ENCODE measurements around the gene IGFN1.
"Not testable (repeated sequence)": the region's sequence is repeated elsewhere in the genome, so short reads cannot be mapped to it uniquely, and the experiment has no call there.

Gene IGFN1

GRCh38 chr1:201219481-201220387 lies 29.1 kb downstream of the IGFN1 start:
- DNase-seq = no peak

- DNase-seq = no peak
Measured at GRCh38 chr1:201220388-201220715, 29.7 kb downstream of the IGFN1 start.

DNA sequence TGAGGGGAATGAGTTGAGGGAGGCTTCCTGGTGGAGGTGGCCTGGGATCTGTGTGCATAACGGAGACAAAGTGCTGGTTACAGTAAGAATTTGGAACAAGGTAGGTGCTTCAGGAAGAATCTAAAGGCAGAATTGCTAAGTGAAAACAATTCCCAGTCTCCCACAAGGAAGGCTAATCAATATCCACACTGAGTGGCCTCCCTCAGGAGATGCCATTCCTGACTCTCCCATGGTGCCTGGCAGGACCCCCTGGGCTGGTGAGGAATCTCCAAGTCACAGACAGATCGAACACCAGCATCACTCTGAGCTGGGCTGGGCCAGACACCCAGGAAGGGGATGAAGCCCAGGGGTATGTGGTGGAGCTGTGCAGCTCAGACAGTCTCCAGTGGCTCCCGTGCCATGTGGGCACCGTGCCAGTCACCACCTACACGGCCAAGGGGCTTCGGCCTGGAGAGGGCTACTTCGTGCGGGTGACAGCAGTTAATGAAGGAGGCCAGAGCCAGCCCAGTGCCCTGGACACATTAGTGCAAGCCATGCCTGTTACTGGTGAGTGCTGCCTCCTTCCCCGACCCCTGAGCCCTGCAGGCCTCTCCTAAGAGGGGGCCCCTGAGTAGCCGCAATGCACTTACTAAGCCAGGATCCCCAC lies 30.7 kb downstream of the IGFN1 start:
- no peak for DNase-seq

DNA sequence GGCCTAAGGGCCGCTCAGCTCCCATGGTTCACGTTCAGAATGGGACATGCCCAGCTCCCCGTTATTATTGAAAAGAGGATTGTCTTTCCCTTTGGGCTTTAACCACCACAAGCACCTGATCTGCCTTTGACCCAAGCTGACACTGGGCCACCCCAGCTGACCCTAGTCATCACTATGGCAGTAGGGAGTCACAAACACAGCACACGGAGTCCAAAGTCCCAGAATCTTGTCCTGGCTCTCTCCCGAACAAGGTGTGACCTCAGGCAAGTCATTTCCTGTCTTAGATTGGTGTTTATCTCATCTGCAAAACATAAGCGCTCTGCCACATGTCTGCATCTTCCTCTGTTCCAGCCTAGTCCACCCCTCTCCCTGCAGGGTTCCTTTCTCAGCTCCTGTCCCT lies 31.5 kb downstream of the IGFN1 start:
- no peak for DNase-seq

DNA sequence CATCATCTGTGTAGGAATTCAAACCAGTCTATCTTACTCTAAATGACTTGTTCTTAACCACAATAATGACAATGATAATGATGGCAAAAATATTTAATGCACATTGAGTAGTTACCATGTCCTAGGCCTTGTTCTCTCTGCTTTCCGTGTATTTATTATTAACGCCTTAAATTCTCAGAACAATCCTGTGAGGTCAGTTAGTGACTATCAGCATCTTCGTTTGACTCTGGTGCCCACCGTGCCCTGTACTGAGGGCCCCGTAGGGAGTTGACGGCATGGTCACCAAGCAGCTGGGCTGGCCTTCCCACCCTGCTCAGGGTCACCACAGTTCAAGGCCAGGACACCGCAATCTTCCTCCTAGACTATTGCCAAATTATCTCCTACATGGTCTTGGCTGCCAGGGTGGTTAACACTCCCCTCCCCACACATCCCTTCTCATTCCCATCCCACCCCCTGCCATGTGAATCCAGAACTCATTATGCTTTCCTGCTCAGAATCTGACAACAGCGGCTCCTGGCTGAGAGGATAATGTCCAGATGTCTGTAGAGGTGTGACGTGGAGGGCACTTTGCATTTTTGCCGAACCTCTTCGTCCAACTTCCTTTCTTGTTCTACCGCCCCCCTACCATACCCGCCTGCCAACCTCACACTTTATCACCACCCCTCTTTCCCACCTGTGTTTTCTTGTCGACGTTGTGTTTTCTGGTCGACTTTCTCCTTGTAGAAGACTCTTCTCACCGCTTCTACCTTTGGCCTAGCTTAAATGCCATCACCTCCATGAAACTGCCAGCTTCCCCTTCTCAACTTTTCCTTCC lies 33.4 kb downstream of the IGFN1 start:
- no peak for DNase-seq

- no peak for DNase-seq
Measured at GRCh38 chr1:201224666-201225370, 34.2 kb downstream of the IGFN1 start.

GRCh38 chr1:201226178-201226514 lies 35.5 kb downstream of the IGFN1 start:
- no peak for DNase-seq

- DNase-seq = no peak
Measured at GRCh38 chr1:201226859-201227488, 36.4 kb downstream of the IGFN1 start.

- DNase-seq = no peak
Measured at GRCh38 chr1:201228011-201228983, 37.7 kb downstream of the IGFN1 start.

GRCh38 chr1:201229095-201229494 lies 38.5 kb downstream of the IGFN1 start:
- DNase-seq = no peak

DNA sequence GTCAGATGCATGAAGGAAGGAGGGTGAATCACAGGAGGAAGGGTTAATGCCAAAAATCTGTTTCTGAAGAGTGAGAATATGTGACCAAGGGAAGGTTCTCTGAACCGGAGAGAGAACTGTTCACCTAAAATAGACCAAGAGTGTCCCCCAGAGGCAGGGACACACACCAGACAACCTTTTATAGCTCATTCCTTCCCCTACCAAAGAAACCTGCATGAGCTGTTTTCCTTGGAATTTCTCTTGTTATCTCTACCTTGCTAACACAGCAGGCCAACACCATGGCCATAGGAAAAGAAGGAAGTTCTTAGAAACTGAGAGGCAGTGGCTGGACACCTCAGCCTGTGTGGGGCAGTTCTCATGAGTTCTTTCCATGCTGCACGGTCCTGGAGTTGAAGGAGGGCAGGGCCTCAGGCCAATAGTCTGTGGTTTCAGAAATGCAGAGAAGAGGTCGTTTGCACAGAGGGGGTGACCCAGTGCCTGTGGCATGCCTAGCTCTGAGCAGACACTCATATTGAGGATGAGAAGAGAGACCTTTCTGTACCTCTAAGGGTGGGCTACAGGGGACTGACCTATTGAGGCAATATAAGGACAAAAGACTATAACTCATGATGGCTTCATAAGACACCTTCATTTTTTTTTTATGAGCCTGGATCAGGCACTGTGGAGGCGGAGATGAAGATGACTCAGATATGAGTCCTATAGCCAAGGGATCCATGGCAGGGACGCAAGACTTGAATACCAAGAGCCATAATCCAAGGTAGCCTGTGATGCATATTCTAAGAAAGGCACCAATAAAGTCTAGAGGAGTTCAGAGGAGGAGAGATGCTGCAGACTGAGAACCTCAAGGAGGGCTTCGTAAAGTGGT lies 39.4 kb downstream of the IGFN1 start:
- DNase-seq = no peak

DNA sequence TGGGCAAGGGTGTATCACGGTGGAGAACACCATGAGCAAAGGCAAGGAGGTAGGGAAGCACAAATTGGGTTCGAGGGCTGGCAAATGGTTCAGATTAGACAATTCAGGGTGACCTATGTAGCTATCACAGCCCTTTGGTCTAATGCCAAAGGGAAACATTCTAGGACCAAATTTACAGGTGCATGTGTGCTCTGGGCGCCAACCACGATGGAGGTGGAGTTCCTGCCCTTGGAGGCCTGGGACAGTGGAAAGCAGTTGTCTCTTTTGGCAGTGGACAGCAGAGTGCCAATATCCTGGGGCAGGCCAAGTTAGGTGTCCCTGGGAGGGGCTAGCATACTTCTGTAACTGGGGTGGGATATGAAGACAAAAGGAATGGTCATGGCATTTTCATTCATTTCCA lies 40.1 kb downstream of the IGFN1 start:
- no peak for DNase-seq

- not testable (repeated sequence) for DNase-seq
Measured at GRCh38 chr1:201239646-201240045, 49.0 kb downstream of the IGFN1 start.

DNA sequence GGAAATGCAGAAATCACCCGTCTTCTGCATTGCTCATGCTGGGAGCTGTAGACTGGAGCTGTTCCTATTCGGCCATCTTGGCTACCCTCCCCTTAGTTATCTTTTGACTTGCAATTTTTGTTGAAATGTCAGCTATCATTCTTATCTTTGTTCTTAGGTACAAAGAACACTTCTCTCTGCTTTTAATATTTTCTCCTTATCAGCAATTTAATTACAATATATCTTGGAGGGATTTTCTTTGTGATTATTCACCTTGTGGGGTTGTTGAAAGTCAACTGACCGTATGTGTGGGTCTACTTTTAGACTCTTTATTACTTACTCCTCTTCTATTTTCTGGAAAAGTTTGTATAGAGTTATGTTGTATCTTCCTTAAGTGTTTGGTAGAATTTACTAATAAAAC lies 49.5 kb downstream of the IGFN1 start:
- no peak for DNase-seq

DNA sequence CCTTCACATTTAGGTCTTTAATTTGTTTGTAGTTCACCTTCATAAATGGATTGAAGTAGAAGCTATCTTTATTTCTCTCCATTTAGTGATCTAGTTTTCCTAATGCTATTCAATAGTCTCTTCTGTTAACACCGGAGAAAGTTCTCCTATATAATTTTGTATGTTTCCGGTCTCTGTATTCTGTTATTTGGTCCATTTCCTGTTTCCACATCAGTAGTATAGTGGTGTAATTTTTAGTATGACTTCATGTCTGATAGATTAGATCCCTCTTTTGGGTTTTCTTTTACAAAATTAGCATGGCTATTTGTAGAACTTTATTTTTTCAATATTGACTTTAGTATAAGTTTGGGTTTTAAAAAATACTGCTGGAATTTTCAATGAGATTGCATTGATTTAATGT lies 51.1 kb downstream of the IGFN1 start:
- no peak for DNase-seq

DNA sequence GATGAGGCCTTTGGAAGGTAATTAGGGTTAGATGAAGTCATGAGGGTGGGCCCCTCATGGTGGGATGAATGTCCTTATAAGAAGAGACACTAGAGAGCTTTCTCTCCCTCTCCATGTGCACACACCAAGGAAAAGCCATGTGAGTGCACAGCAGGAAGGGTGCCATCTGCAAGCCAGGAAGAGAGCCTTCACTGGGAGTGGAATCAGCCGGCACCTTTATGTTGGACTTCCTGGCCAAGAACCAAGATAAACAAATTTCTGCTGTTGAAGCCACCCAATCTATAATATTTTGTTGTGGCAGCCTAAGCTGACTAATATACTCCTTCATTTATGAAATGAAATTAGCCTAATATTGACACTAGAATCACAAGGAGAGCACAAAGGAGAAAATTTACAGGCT lies 54.5 kb downstream of the IGFN1 start:
- no peak for DNase-seq

DNA sequence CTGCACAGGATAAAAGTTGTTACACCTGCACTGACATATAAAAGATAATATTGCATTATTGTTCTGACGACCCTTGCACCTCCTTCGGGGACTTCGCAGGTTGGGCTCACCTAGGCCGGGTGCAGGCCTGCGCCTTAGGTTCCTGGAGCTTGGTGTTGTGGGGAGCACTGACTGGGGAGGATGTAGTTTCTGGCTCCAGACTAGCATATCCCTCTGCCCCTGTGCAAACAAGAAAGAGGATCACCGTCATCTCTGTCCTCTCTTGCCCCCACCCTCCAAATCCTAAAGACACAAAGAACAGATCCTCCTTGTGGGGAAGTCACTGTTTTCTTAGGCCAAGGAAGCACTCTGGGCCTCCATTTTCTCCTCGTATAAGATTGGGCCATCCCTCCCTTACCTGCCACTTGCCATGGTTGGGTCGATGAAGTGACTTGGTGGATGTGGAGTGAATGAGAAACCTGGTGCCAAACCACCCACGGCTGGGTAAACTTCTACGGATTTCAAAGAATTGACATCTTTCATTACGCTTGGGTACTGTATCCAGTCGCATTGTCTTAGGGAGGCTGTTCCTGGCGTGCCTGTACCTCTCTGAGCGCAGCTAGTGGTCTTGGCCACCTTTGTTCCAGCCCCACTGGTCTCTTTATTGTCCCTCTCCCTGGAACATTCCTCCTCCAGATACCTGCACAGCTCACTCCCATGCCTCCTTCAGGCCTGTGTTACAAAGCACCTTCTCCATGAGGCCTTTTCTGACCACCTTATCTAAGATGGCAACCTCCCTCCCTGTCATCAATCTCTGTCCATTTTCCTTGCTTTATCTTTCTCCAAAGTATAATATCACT lies 58.3 kb downstream of the IGFN1 start:
- no peak for DNase-seq

DNA sequence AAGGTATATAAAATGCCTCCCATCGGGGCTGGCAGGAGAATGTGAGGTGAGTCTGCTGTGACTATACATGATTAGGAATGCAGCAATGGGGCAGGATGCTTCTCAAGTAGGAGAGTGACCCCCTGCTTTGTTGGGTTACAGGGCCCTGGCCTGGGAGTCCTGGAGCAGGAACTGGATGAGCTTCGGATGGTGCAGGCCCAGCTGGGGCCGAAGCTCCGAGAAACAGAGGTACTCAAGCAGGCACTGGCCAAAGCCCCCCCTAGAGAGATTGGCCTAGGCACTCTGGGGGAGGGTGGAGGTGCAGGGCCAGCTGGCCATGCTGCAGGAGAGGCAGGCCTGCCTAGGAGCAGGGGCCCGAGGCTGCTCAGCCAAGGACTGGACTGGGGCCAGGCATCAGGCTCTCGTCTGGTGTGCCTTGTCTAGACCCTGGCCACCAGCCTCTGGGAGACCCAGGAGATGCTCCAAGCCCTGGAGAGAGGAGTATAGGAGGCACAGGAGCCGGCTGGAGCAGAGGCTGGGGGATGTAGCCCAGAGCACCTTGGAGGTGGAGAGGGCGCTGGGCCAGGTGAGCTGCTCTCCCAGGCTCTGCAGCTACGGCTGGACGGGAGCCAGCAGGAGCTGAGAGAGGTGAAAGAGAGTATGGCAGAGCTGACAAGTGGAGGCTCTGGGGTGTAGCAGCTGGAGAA lies 59.8 kb downstream of the IGFN1 start:
- DNase-seq = no peak

DNA sequence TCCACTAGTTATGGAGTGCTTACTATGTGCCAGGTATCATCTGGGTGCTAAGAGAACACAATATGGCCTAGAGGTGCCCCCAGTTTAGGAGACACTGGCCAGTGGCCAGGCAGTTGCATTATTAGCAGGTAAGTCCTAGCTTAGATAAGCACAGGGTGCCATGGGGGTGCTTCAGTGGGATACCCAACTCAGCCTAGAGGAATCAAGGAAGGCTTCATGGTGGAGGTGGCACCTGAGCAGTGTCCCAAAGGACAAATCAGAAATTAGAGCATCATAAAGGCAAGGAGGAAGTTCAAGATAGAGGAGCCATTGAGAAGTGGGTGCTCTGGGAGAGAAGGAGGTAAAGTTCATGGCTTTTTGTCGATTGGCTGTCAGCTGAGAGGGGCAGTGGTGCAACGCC lies 60.8 kb downstream of the IGFN1 start:
- no peak for DNase-seq

All from SHP77 treated with DMSO at 0.1 percent for 48 hours (cell line).